Posterior vena cava (tissue), 2 donors: ENCODE results near the gene TBX10. TPM values are rescaled to one million over a fixed set of nuclear protein-coding genes. Genes with fewer than 3 reads are reported as not detected.
"Not testable (repeated sequence)": the region's sequence is repeated elsewhere in the genome, so short reads cannot be mapped to it uniquely, and the experiment has no call there.

Experiments
- DNase-seq: peaks from one replicate; pipeline ENCODE4 v3.0.0-alpha.2; 2020; ENCODE audit warnings: low spot score
- intact Hi-C, 2 donors: fragments of 100-400 bp; cut with DNase I; formaldehyde crosslinking; loops; one replicate each; pipeline versions ENCODE4 v1.14.1 to v1.14.2; 2022 to 2023
- total RNA-seq, 2 donors: library from RNA; stranded (reverse); fragmentation: NEBNext Ultra II Directional; extraction: Animal tissue kit (Norgen Biotek cat#: 25700); gene quantifications; one replicate each; pipeline ENCODE4 v1.2.1, GENCODE V29; 2021
- donor health status: DM: yes; HTN: yes; CAD: no.
- donor health status: DM: yes; HTN: yes; CAD: no.

The TBX10 gene
- total RNA-seq, 2 donors from 2014 or later = not detected

GRCh38 chr11:67622905-67623304, 16.7 kb downstream of the TBX10 start:
- intact Hi-C loops, DNase-seq: not testable (repeated sequence)

GRCh38 chr11:67621928-67622327, 17.6 kb downstream of the TBX10 start:
- DNase-seq, intact Hi-C loops: not testable (repeated sequence)

GRCh38 chr11:67620621-67621020, 18.9 kb downstream of the TBX10 start:
- peak; percentile 60 for DNase-seq

GRCh38 chr11:67619683-67620618, 19.6 kb downstream of the TBX10 start:
- intact Hi-C loops = not testable (repeated sequence)

More at GRCh38 chr11:67620621-67621020, 18.9 kb downstream of the TBX10 start:
- intact Hi-C loops = not testable (repeated sequence)

DNA sequence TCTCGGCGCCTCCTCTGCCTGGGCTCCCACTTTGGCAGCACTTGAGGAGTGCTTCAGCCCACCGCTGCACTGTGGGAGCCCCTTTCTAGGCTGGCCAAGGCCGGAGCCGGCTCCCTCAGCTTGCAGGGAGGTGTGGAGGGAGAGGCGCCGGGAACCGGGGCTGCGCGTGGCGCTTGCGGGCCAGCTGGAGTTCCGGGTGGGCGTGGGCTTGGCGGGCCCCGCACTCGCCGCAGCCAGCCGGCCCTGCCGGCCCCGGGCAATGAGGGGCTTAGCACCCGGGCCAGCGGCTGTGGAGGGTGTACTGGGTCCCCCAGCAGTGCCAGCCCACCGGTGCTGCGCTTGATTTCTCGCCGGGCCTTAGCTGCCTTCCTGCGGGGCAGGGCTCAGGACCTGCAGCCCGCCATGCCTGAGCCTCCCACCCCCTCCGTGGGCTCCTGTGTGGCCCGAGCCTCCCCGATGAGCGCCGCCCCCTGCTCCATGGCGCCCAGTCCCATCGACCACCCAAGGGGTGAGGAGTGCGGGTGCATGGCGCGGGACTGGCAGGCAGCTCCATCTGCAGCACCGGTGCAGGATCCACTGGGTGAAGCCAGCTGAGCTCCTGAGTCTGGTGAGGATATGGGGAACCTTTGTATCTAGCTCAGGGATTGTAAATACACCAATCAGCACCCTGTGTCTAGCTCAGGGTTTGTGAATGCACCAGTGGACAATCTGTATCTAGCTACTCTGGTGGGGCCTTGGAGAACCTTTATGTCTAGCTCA, 20.5 kb downstream of the TBX10 start:
- peak; percentile 62 for DNase-seq
- intact Hi-C loops = not testable (repeated sequence)

More at GRCh38 chr11:67619683-67620618, 19.6 kb downstream of the TBX10 start:
- DNase-seq = peak; percentile 34

- DNase-seq = no peak
- intact Hi-C loops = no loop called here
Observed at GRCh38 chr11:67617243-67617953, 22.2 kb downstream of the TBX10 start.

- intact Hi-C loops = no loop called here
- no peak for DNase-seq
Observed at GRCh38 chr11:67616431-67617242, 22.9 kb downstream of the TBX10 start.

- intact Hi-C loops = no loop called here
- DNase-seq = peak; percentile 69
Observed at GRCh38 chr11:67615728-67616430, 23.7 kb downstream of the TBX10 start.

DNA sequence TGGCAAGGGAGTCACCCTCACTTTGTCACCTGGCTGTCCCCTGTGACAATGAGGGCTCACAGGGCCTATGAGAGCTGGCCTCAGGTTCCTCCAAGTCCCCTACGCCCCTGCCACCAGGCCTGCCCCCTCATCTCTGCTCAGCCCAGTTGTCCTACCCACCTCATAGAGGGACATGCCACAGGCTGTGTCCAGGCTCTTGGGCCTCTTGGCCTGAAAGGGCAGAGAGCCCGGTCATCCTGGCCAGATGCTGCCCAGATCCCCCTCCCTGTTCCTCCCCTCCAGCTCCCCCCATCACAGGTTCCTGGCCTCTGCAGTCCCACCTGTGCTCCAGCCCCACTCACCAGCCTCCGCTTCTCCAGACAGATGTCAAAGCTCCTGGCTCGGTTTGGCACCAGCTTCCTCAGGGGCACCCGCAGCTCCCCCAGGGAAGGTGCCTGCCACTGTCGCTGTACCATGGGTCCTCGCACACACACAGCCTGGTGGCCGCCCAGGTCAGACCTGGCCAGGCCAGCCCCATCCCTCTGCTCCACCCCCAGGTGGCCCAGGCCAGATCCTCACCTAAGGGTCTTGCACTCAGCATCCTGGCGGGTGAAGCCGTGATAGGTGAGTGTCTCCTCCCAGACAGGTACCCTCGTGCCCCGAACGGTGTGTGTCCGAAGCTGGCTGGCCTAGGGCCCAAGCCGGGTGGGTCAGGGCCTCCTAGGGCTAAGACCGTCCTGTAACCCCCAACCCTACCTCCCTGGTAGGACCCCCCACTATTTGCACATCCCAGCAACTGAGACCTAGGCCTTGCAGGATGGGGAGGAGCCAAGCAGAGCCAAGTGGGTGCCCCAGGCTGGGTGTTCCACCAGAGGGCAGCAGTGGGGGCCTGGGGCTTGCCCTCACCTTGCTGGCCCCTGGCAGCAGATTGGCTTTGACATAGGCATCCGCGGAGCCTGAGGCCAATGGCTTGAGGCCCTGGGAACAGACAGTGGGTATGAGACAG, 24.5 kb downstream of the TBX10 start:
- peak; percentile 76 for DNase-seq
- intact Hi-C loops = no loop called here

DNA sequence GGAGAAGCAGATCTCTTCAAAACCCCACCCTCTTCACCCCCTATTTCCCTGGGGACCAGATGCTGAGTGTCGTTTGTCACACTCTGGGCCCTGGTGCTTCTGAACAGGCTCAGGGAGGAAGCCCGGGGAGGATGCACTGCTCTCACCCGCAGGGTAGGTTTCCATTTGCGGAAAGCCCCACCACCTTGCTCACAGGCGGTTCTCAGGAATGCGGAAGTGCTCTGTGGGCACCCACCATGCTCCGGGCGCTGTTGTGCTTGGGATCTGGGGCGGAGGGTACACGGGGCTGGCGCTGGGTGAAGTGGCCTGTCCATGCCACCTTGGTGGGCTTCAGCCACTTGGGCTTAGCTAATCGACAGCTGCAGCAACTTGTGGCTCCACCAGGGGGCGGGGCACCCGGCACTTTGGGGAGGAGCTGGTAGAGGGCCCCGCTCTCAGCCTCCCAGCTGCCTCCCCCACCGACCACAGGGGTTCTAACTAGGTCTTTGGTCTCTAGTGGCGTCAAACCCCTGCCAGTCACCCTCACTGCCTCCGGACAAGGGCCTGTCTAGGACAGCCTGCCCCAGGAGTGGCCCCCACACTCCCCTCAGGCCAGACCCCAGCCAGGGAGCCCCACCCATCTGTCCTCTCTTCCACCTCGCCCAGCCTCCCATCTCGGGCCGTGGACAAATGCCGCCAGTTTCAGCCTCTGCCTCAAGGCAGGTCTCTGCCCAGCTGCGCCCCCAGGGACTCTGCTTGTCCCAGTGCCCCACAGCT, 25.4 kb downstream of the TBX10 start:
- DNase-seq = peak; percentile 88
- intact Hi-C loops = no loop called here

- intact Hi-C loops = no loop called here
- DNase-seq = peak; percentile 80
Observed at GRCh38 chr11:67613313-67613959, 26.1 kb downstream of the TBX10 start.

DNA sequence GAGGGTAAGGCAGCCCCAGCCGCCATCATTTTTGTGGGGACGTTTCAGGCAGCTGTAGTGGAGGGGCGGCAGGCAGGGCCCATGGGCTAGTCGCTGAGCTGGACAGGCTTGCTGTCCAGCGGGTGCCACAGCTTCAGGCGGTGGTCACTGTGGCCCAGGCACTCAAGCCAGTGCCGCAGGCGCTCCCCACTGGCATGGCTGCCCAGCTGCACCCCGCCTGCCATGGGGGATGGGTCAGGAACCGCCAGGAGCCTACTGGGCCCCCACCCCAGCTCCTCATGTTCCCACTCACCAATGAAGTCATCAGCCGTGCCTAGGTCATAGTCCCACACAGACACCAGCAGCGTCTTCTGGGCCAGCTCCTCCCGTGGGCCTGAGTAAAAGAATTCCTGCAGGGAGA, 26.8 kb downstream of the TBX10 start:
- intact Hi-C loops = no loop called here
- peak; percentile 73 for DNase-seq

- peak; percentile 80 for DNase-seq
- intact Hi-C loops = loop anchor here in 1 of 2 donors (2.0 kb wide), 1 partner anchor 71 kb away; no protein-coding TSS in a partner anchor
Observed at GRCh38 chr11:67611704-67612587, 27.6 kb downstream of the TBX10 start.

DNA sequence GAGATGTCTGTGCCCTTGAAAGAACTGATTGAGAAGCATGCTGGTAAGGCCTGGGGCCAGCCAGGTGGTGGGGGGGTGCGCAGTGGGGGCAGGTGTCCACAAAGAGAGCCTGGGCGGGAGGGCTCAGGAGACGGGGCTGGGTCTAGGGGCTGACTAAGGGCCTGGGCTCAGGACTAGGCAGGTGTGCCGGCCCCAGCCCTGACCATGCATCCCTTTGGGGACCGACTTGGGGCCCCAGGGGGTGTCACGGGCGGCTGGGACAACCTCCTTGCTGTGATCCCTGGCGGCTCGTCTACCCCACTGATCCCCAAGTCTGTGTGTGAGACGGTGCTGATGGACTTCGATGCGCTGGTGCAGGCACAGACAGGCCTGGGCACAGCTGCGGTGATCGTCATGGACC, 28.4 kb downstream of the TBX10 start:
- peak; percentile 78 for DNase-seq
- intact Hi-C loops = loop anchor here in 1 of 2 donors (2.0 kb wide), 1 partner anchor 72 kb away; no protein-coding TSS in a partner anchor
